Keratinocyte (primary cell): ENCODE results near the gene CYB5A. TPM values are rescaled to one million over a fixed set of nuclear protein-coding genes. Genes with fewer than 3 reads are reported as not detected.

Experiments used
- DNase-seq: peaks from one replicate; pipeline ENCODE4 v3.0.0-alpha.2; 2011; ENCODE audit warnings: low read depth, missing footprints, low spot score
- FAIRE-seq: peaks from 2 replicates; lab custom pipeline; 2011; peaks lifted over from hg19 to GRCh38; lab: Jason Lieb, UNC
- H2AFZ ChIP-seq: 2 replicates; pipeline ENCODE4 v1.6.0; 2012; ENCODE audit warnings: low read length, control low read depth, inconsistent platforms; ENCODE audit not compliant: control insufficient read depth
- H3K27ac ChIP-seq: 2 replicates; pipeline ENCODE4 v1.5.1; 2011; ENCODE audit warnings: low read length; ENCODE audit not compliant: control insufficient read depth, insufficient read depth
- H3K27me3 ChIP-seq: 3 replicates; pipeline ENCODE4 v1.6.0; 2011; ENCODE audit warnings: low read length; ENCODE audit not compliant: control insufficient read depth, insufficient read depth; ENCODE audit errors: extremely low read depth
- H3K36me3 ChIP-seq, 2 experiments: 2 replicates in 1 of 2; 3 replicates in 1 of 2; pipeline ENCODE4 v1.5.1; 2011; ENCODE audit warnings: low read length in 2 of 2, mild to moderate bottlenecking in 1 of 2; ENCODE audit not compliant: control insufficient read depth in 2 of 2, insufficient read depth in 2 of 2; ENCODE audit errors: extremely low read depth in 1 of 2
- H3K4me1 ChIP-seq: 3 replicates; pipeline ENCODE4 v1.5.1; 2011; ENCODE audit warnings: low read length; ENCODE audit not compliant: control insufficient read depth, insufficient read depth; ENCODE audit errors: extremely low read depth
- H3K4me2 ChIP-seq: 3 replicates; pipeline ENCODE4 v1.6.0; 2011; ENCODE audit warnings: low read depth, low read length; ENCODE audit not compliant: control insufficient read depth, insufficient read depth; ENCODE audit errors: extremely low read depth
- H3K4me3 ChIP-seq, 3 experiments: fragments of 200-600 bp in 1 of 3; sonication (generic) in 1 of 3; 2 replicates in 2 of 3; 3 replicates in 1 of 3; pipeline ENCODE4 v1.5.1; 2011 to 2016; ENCODE audit warnings: low read length in 3 of 3, mild to moderate bottlenecking in 3 of 3, control low read depth in 2 of 3, inconsistent platforms in 1 of 3, low read depth in 1 of 3, mixed read lengths in 1 of 3, mixed run types in 1 of 3, moderate library complexity in 1 of 3; ENCODE audit not compliant: control insufficient read depth in 2 of 3, insufficient read depth in 2 of 3; ENCODE audit errors: extremely low read depth in 1 of 3
- H3K79me2 ChIP-seq: 2 replicates; pipeline ENCODE4 v1.6.0; 2012; ENCODE audit warnings: low read length; ENCODE audit not compliant: control insufficient read depth, insufficient read depth
- H3K9ac ChIP-seq: 3 replicates; pipeline ENCODE4 v1.6.0; 2011; ENCODE audit warnings: low read length; ENCODE audit not compliant: control insufficient read depth, insufficient read depth; ENCODE audit errors: extremely low read depth
- H3K9me1 ChIP-seq: 3 replicates; pipeline ENCODE4 v1.6.0; 2011; ENCODE audit warnings: low read length; ENCODE audit not compliant: control insufficient read depth, insufficient read depth; ENCODE audit errors: extremely low read depth
- H3K9me3 ChIP-seq: 2 replicates; pipeline ENCODE4 v1.5.1; 2012; ENCODE audit warnings: low read depth, low read length; ENCODE audit not compliant: control insufficient read depth
- H4K20me1 ChIP-seq: 3 replicates; pipeline ENCODE4 v1.6.0; 2011; ENCODE audit warnings: low read length; ENCODE audit not compliant: control insufficient read depth, insufficient read depth; ENCODE audit errors: extremely low read depth
- CTCF ChIP-seq, 3 experiments: IDR thresholded peaks in 1 of 3; conservative IDR thresholded peaks in 1 of 3; optimal IDR thresholded peaks in 1 of 3; 2 replicates in 2 of 3; 3 replicates in 1 of 3; pipeline versions ENCODE3 to v1.5.1; 2011; ENCODE audit warnings: low read length in 3 of 3, mild to moderate bottlenecking in 3 of 3, moderate library complexity in 2 of 3, control low read depth in 1 of 3, inconsistent platforms in 1 of 3; ENCODE audit not compliant: insufficient read depth in 2 of 3; ENCODE audit errors: extremely low read depth in 1 of 3
- EZH2 ChIP-seq: IDR thresholded peaks from one replicate; pipeline ENCODE4 v1.6.1; 2012; ENCODE audit warnings: inconsistent platforms, mild to moderate bottlenecking, low read length, moderate library complexity
- dilution Hi-C: fragments of 300-500 bp; cut with MboI; formaldehyde crosslinking; loops from one replicate; pipeline ENCODE4 v1.7.0; 2020; ENCODE audit warnings: low sequenced_read_pairs; ENCODE audit not compliant: extremely low pct_ligation_motif_present
- polyA plus RNA-seq, 5 experiments: library from polyadenylated mRNA; depleted of rRNA in 3 of 5; stranded (reverse) in 3 of 5; stranded (forward) in 1 of 5; unstranded in 1 of 5; fragments of >200 nt; gene quantifications; 1 replicate in 1 of 5; 2 replicates in 3 of 5; 3 replicates in 1 of 5; pipeline versions ENCODE4 v1.2.1 to v1.2.3, GENCODE V29; 2011 to 2012; ENCODE audit warnings: missing spikeins in 2 of 5, low read depth in 1 of 5, low replicate concordance in 1 of 5

CYB5A gene
- polyA plus RNA-seq, 1 donor (not counting 4 experiments of a cell fraction or from before 2014, with no cell fraction given): 49.4 TPM

- H2AFZ ChIP-seq: no peak overlapping the region
- dilution Hi-C loops: no loop called here
- H3K9me1 ChIP-seq: no peaks in the 10 kb centered on the region
- no peak overlapping the region for H3K4me2 ChIP-seq
- no peaks in the 10 kb centered on the region for H3K9me3 ChIP-seq
- FAIRE-seq (no peak), DNase-seq (no peak)
- no peak overlapping the region for H3K9ac ChIP-seq
- no peak overlapping the region for H3K27ac ChIP-seq
- no peaks in the 10 kb centered on the region for H3K36me3 ChIP-seq
- TF ChIP-seq EZH2 (no peak), CTCF (optimal IDR thresholded peaks at IDR 0.05 in 1 of 3, IDR thresholded peaks at IDR 0.05 in 1 of 3, conservative IDR thresholded peaks at IDR 0.05 in 1 of 3; ENCODE audit: extremely low read depth in 1 of 3, insufficient read depth in 2 of 3, low read length in 3 of 3) (no peak)
- H3K27me3 ChIP-seq: no peaks in the 10 kb centered on the region
- no peaks in the 10 kb centered on the region for H3K4me1 ChIP-seq
- no peaks in the 10 kb centered on the region for H4K20me1 ChIP-seq
- no peak overlapping the region for H3K4me3 ChIP-seq
- H3K79me2 ChIP-seq: no peaks in the 10 kb centered on the region
Observed at GRCh38 chr18:74257083-74257482, 34.7 kb downstream of the CYB5A start.

- Histone ChIP-seq H3K9me1 (no peaks in the 10 kb centered on the region), H3K79me2 (no peaks in the 10 kb centered on the region), H4K20me1 (no peaks in the 10 kb centered on the region), H3K4me2 (no peak overlapping the region), H3K27ac (no peak overlapping the region), H3K4me3 (no peak overlapping the region), H2AFZ (no peak overlapping the region), H3K4me1 (no peaks in the 10 kb centered on the region), H3K27me3 (no peaks in the 10 kb centered on the region), H3K36me3 (no peaks in the 10 kb centered on the region), H3K9me3 (no peaks in the 10 kb centered on the region), H3K9ac (no peak overlapping the region)
- DNase-seq (no peak), FAIRE-seq (no peak)
- TF ChIP-seq EZH2: no peak
- TF ChIP-seq CTCF (optimal IDR thresholded peaks at IDR 0.05 in 1 of 3, IDR thresholded peaks at IDR 0.05 in 1 of 3, conservative IDR thresholded peaks at IDR 0.05 in 1 of 3; ENCODE audit: extremely low read depth in 1 of 3, insufficient read depth in 2 of 3, low read length in 3 of 3): no peak
- dilution Hi-C loops: no loop called here
Observed at GRCh38 chr18:74256190-74256589, 35.6 kb downstream of the CYB5A start.
